Spleen (tissue), 13 donors: Measurements from ENCODE around the gene SKIDA1. TPM values are rescaled to one million over a fixed set of nuclear protein-coding genes. Genes with fewer than 3 reads are reported as not detected.
"Not testable (repeated sequence)": the region's sequence is repeated elsewhere in the genome, so short reads cannot be mapped to it uniquely, and the experiment has no call there.

Source experiments
- DNase-seq: peaks from one replicate; pipeline ENCODE4 v3.0.0-alpha.2; 2020
- H3K27ac ChIP-seq, 8 donors: fragments of 200-600 bp; sonication (generic) in 7 of 8; 1 replicate in 4 of 8; 2 replicates in 4 of 8; pipeline versions ENCODE4 v1.5.0 to v1.8.0; 2016 to 2021; ENCODE audit warnings: inconsistent platforms in 4 of 8, mild to moderate bottlenecking in 4 of 8, moderate library complexity in 1 of 8
- H3K27me3 ChIP-seq, 7 donors: fragments of 200-600 bp; sonication (generic) in 6 of 7; replicated peaks in 1 of 7; 1 replicate in 4 of 7; 2 replicates in 3 of 7; pipeline versions ENCODE4 v1.5.0 to v1.8.0; 2016 to 2021; ENCODE audit warnings: inconsistent platforms in 3 of 7, mild to moderate bottlenecking in 1 of 7
- H3K36me3 ChIP-seq, 6 donors: fragments of 200-600 bp; sonication (generic) in 5 of 6; 1 replicate in 4 of 6; 2 replicates in 2 of 6; pipeline versions ENCODE4 v1.5.0 to v1.8.0; 2016 to 2021; ENCODE audit warnings: inconsistent platforms in 2 of 6
- H3K4me1 ChIP-seq, 6 donors: fragments of 200-600 bp; sonication (generic) in 5 of 6; 1 replicate in 3 of 6; 2 replicates in 3 of 6; pipeline versions ENCODE4 v1.5.0 to v1.8.0; 2016 to 2021; ENCODE audit warnings: inconsistent platforms in 3 of 6
- H3K4me3 ChIP-seq, 8 donors: fragments of 200-600 bp; sonication (generic) in 7 of 8; 1 replicate in 4 of 8; 2 replicates in 4 of 8; pipeline versions ENCODE4 v1.5.0 to v1.8.0; 2016 to 2021; ENCODE audit warnings: inconsistent platforms in 4 of 8, mild to moderate bottlenecking in 4 of 8, moderate library complexity in 2 of 8
- H3K9me3 ChIP-seq, 8 donors: fragments of 200-600 bp; sonication (generic) in 7 of 8; 1 replicate in 4 of 8; 2 replicates in 4 of 8; pipeline versions ENCODE4 v1.5.0 to v1.8.0; 2016 to 2021; ENCODE audit warnings: inconsistent platforms in 4 of 8
- POLR2A ChIP-seq, 3 donors: fragments of 450-650 bp; IDR thresholded peaks; one replicate each; pipeline ENCODE4 v1.5.1; 2017; ENCODE audit warnings: antibody characterized with exemption in 3 of 3, mild to moderate bottlenecking in 1 of 3
- POLR2AphosphoS5 ChIP-seq, 3 donors: sonication (generic); formaldehyde crosslinking; IDR thresholded peaks; one replicate each; pipeline ENCODE4 v1.5.1; 2017; ENCODE audit warnings: antibody characterized with exemption in 3 of 3
- WGBS, 5 donors: extraction: QIAGEN DNeasy Blood & Tissue Kit in 3 of 5; methylation state at CpG; one replicate each; pipeline versions ENCODE4 v1.1.5 to v1.1.7; 2013 to 2018; 5-methylcytosine and 5-hydroxymethylcytosine counted together
- intact Hi-C: fragments of 100-400 bp; cut with DNase I; formaldehyde crosslinking; loops from one replicate; pipeline ENCODE4 v1.15.0; 2023; ENCODE audit warnings: low total_unique reads
- long read RNA-seq, 2 donors: transcript quantifications; one replicate each; lab custom pipeline, GENCODE V29; 2026
- polyA plus RNA-seq, 3 donors: library from polyadenylated mRNA; stranded (reverse); fragments of 200-250 nt; gene quantifications; one replicate each; pipeline ENCODE4 v1.2.1, GENCODE V29; 2013
- total RNA-seq, 7 donors: library from RNA; depleted of rRNA in 3 of 7; stranded (reverse); fragments of >200 nt in 3 of 7; fragmentation: NEBNext Ultra II Directional in 4 of 7; extraction: Animal tissue kit (Norgen Biotek cat#: 25700) in 4 of 7; gene quantifications; one replicate each; pipeline versions ENCODE4 v1.1.0 to v1.2.1, GENCODE V29; 2016 to 2021
- TF ChIP-seq, protein P1 (sequence below), 11 experiments: fragments of 200-600 bp in 7 of 11; fragments of 450-650 bp in 4 of 11; sonication (generic) in 4 of 11; IDR thresholded peaks in 8 of 11; conservative IDR thresholded peaks in 3 of 11; 1 replicate in 7 of 11; 2 replicates in 4 of 11; pipeline versions ENCODE4 v1.4.0 to v1.8.0; 2016 to 2021; ENCODE audit warnings: antibody characterized with exemption in 11 of 11, inconsistent platforms in 4 of 11, mild to moderate bottlenecking in 1 of 11
- donor health status: healthy with polysubstance abuse.
- donor health status: DM: no; HTN: no; CAD: no; lungs with moderate emphysema.
- donor health status: DM: no; HTN: no; CAD: no.
- donor health status: Bipolar disorder and iron deficiency.
- donor health status: healthy.
- donor health status: DM: no; HTN: no; CAD: no.
- donor health status: DM: yes; HTN: yes; CAD: no.

Gene SKIDA1
- total RNA-seq = under 1 TPM in 6 of 7 donors, not detected in 1; 0.16 to 0.91 (median 0.55) TPM
- under 1 TPM; 0.14 to 0.48 (median 0.30) TPM for polyA plus RNA-seq
- long read RNA-seq, donor 1 = 0 reads
- long read RNA-seq, donor 2 = 0 reads

DNA sequence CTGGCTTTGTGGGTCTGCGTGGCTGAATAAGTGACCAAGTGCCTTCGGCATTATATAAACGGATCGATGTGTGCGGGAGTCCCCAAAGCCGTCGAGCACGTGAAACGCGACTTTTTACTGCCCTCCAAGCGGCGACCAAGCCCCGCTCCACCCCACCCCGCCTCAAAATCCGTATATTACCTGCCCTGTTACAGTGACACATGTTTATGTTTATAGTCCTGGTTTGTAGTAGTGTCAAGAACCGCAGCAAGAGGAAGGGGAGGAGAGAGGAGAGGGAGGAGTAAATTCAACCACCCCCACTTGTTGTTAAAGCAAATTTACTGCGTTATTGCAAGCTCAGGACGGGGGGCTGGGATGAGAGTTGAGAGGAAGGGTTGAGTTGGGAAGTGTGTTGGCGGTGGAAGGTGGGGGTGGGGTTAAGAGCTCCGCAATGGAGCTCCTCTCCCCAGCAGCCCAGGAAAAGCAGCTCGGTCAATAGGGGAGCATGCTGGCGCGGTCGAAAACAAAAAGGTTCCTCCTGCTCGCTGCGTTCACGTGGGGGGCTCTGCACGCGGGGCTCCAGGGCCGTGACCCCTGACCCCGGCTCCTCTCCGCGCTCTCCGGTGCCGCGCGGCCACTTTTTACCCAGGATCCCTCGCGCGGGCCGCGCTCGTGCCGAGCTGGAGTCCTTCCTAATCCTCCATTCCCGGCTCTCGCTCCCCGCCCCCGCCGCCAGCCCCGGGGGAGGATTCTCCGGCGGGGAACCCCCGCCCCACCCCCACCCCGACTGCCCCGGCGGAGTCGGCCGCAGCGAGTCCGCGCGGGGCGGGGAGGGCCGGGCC lies at the start of gene SKIDA1:
SKIDA1 (minus strand) TSS at position 316 of the 821 bp plus-strand sequence. CDS start 7,860 bp downstream, outside the sequence.
- intact Hi-C loops = no loop called here
- Histone ChIP-seq H3K4me3 (peak within 1 kb of the TSS; percentile 39 to 88 (median 70)), H3K9me3 (no peaks in the 10 kb centered on the region), H3K27me3 (peaks cover 0 to 83% (median 5%) of the 10 kb centered on the region in 7 donors), H3K27ac (peak within 1 kb of the TSS; percentile 91 to 98 (median 96)), H3K36me3 (no peaks in the 10 kb centered on the region), H3K4me1 (peaks cover 0 to 59% (median 29%) of the 10 kb centered on the region in 6 donors)
- peak; percentile 93 for DNase-seq
- 1 to 2% (median 1%) methylated on average over 46 to 64 of the region's 64 CpGs for WGBS, 5 donors
- peak in 2 of 3 donors; percentile 7 to 64 for TF ChIP-seq POLR2A (IDR thresholded peaks at IDR 0.05)
- peak; percentile 53 to 82 (median 62) for TF ChIP-seq POLR2AphosphoS5 (IDR thresholded peaks at IDR 0.05)
- TF ChIP-seq, protein P1, sequence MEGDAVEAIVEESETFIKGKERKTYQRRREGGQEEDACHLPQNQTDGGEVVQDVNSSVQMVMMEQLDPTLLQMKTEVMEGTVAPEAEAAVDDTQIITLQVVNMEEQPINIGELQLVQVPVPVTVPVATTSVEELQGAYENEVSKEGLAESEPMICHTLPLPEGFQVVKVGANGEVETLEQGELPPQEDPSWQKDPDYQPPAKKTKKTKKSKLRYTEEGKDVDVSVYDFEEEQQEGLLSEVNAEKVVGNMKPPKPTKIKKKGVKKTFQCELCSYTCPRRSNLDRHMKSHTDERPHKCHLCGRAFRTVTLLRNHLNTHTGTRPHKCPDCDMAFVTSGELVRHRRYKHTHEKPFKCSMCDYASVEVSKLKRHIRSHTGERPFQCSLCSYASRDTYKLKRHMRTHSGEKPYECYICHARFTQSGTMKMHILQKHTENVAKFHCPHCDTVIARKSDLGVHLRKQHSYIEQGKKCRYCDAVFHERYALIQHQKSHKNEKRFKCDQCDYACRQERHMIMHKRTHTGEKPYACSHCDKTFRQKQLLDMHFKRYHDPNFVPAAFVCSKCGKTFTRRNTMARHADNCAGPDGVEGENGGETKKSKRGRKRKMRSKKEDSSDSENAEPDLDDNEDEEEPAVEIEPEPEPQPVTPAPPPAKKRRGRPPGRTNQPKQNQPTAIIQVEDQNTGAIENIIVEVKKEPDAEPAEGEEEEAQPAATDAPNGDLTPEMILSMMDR (IDR thresholded peaks at IDR 0.05 in 8 of 11, conservative IDR thresholded peaks at IDR 0.05 in 3 of 11) = no peak

DNA sequence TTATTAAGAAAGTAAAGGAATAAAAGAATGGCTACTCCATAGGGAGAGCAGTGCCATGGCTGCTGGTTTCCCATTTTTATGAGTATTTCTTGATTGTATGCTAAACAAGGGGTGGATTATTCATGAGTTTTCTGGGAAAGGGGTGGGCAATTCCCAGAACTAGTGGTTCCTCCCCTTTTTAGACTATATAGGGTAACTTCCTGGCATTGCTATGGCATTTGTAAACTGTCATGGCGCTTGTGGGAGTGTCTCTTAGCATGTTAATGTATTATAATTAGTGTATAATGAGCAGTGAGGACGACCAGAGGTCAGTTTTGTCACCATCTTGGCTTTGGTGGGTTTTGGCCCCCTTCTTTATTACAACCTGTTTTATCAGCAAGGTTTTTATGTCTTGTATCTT lies 49.0 kb upstream of the SKIDA1 start:
- H3K27ac ChIP-seq, intact Hi-C loops, H3K4me3 ChIP-seq, H3K27me3 ChIP-seq, H3K9me3 ChIP-seq, DNase-seq: not testable (repeated sequence)
- 87 to 97% (median 92%) methylated on average over 2 of the region's 2 CpGs for WGBS, 5 donors
- Histone ChIP-seq H3K4me1 (peaks cover 0 to 46% (median 18%) of the 10 kb centered on the region in 6 donors), H3K36me3 (peaks cover 0 to 38% (median 2%) of the 10 kb centered on the region in 6 donors)

DNA sequence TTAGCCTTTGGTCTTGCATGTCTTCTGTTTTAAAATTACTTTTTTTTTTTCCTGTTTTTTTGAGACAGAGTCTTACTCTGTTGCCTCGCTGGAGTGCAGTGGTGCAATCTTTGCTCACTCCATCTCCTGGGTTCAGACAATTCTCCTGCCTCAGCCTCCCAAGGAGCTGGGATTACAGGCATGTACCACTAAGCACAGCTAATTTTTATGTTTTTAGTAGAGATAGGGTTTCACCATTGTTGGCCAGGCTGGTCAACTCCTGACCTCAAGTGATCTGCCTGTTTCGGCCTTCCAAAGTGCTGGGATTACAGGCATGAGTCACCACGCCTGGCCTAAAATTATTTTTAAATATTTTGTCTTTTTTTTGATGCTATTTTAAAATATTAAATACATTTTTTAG lies 47.1 kb upstream of the SKIDA1 start:
- 81 to 89% (median 84%) methylated on average over 3 of the region's 3 CpGs for WGBS, 5 donors
- H3K4me1 ChIP-seq = peaks cover 0 to 41% (median 16%) of the 10 kb centered on the region in 6 donors
- H3K27me3 ChIP-seq = no peaks in the 10 kb centered on the region
- H3K9me3 ChIP-seq = no peaks in the 10 kb centered on the region
- intact Hi-C loops = no loop called here
- TF ChIP-seq, protein P1 (IDR thresholded peaks at IDR 0.05 in 8 of 11, conservative IDR thresholded peaks at IDR 0.05 in 3 of 11) = no peak
- TF ChIP-seq POLR2AphosphoS5 (IDR thresholded peaks at IDR 0.05) = no peak
- no peak for TF ChIP-seq POLR2A (IDR thresholded peaks at IDR 0.05)
- H3K27ac ChIP-seq = no peak overlapping the region
- H3K4me3 ChIP-seq = no peak overlapping the region
- DNase-seq = no peak
- peaks cover 0 to 49% (median 2%) of the 10 kb centered on the region in 6 donors for H3K36me3 ChIP-seq

DNA sequence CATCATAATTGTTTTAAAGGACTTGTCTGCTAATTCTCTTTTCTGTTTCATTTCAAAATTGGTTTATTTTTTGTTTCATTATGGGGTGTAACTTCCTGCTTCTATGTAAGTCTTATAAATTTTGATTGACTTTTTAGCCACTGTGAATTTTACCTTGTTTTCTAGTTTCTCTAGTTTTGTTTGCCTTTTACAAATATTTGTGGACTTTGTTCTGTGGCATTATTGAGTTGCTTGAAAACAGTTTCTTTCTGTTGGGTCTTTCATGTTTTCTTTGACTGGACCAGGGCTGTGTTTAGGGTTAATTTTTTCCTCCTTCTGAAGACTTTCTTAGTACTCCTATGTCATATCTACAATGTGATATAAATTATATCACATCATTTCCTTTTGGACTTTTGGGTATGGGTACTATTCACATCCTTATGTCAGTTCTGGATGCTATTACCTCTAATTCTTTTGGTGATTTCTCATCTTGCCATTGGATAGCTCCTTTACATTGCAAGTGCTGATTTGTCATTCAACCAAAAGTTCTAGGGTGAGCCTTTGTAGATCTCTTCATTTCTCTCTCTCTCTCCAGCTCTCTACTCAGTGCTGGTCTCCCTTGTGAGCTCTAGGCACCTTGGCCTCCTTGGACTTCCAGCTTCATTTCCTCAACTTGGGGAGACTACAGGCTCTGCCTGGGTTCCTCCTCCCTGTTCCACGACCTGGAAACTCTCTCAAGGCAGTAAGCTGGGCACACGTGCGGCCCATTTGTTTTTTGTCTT lies 45.5 kb upstream of the SKIDA1 start:
- H3K4me1 ChIP-seq = peaks cover 0 to 41% (median 16%) of the 10 kb centered on the region in 6 donors
- H3K27ac ChIP-seq = no peak overlapping the region
- TF ChIP-seq, protein P1 (IDR thresholded peaks at IDR 0.05 in 8 of 11, conservative IDR thresholded peaks at IDR 0.05 in 3 of 11) = no peak
- TF ChIP-seq POLR2A (IDR thresholded peaks at IDR 0.05) (no peak), POLR2AphosphoS5 (IDR thresholded peaks at IDR 0.05) (no peak)
- H3K4me3 ChIP-seq = no peak overlapping the region
- H3K9me3 ChIP-seq = no peaks in the 10 kb centered on the region
- intact Hi-C loops = no loop called here
- WGBS, 5 donors = 65 to 85% (median 84%) methylated on average over 3 of the region's 3 CpGs
- DNase-seq = no peak
- H3K27me3 ChIP-seq = no peaks in the 10 kb centered on the region
- peaks cover 0 to 49% (median 2%) of the 10 kb centered on the region in 6 donors for H3K36me3 ChIP-seq

DNA sequence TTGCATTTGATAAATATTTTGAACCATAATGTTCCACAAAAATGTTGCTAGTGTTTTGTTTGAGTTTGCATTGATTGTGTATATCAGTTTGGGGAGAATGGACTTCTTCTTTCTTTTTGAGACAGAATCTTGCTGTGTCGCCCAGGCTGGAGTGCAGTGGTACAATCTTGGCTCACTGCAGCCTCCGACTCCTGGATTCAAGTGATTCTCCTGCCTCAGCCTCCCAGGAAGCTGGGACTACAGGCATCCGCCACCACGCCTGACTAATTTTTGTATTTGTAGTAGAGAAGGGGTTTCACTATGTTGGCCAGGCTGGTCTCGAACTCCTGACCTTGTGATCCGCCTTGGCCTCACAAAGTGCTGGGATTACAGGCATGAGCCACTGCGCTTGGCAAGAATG lies 33.5 kb upstream of the SKIDA1 start:
- 92 to 99% (median 94%) methylated on average over 7 of the region's 7 CpGs for WGBS, 5 donors
- H3K27me3 ChIP-seq, intact Hi-C loops, H3K4me3 ChIP-seq, H3K27ac ChIP-seq, H3K9me3 ChIP-seq: not testable (repeated sequence)
- H3K36me3 ChIP-seq = peaks cover 0 to 90% (median 38%) of the 10 kb centered on the region in 6 donors
- DNase-seq = peak; percentile 32
- H3K4me1 ChIP-seq = peaks cover 0 to 27% (median 11%) of the 10 kb centered on the region in 6 donors
